Panc1 (cell line): ENCODE data around the gene CDH19. TPM values are rescaled to one million over a fixed set of nuclear protein-coding genes. Genes with fewer than 3 reads are reported as not detected.

Source experiments
- ATAC-seq: fragments of 200-7000 bp; cut with Tn5 transposase; 2 replicates; pipeline ENCODE4 v1.9.1; 2020; ENCODE audit warnings: mild to moderate bottlenecking, moderate library complexity
- BruUV-seq: library from RNA; stranded (reverse); fragments of 400-500 nt; replicated peaks from 2 replicates; lab custom pipeline; 2021; lab: Mats Ljungman, UMichigan
- CTCF ChIA-PET: fragments of 300-600 bp; sonication (Branson Sonifier 250); formaldehyde crosslinking; loops from one replicate; lab custom pipeline; 2022; ENCODE audit warnings: antibody characterized with exemption; lab: Charles Lee
- POLR2A ChIA-PET: fragments of 300-600 bp; sonication (Branson Sonifier 250); formaldehyde crosslinking; loops from one replicate; lab custom pipeline; 2022; ENCODE audit warnings: antibody characterized with exemption; lab: Charles Lee
- DNase-seq: peaks from one replicate; pipeline ENCODE4 v3.0.0-alpha.2; 2010; ENCODE audit warnings: low read depth, low spot score
- H3K27ac ChIP-seq: 2 replicates; pipeline ENCODE4 v1.5.1; 2011; ENCODE audit warnings: mild to moderate bottlenecking, low read length, inconsistent platforms
- H3K27me3 ChIP-seq: fragments of 200-500 bp; sonication (Bioruptor generic); 2 replicates; pipeline ENCODE4 v1.6.0; 2014; ENCODE audit warnings: low read length, inconsistent platforms; ENCODE audit not compliant: control insufficient read depth, insufficient read depth
- H3K36me3 ChIP-seq: fragments of 200-500 bp; sonication (Bioruptor generic); 2 replicates; pipeline ENCODE4 v1.5.1; 2014; ENCODE audit warnings: inconsistent platforms, mild to moderate bottlenecking, low read length, moderate library complexity; ENCODE audit not compliant: control insufficient read depth, insufficient read depth
- H3K4me1 ChIP-seq: 2 replicates; pipeline ENCODE4 v1.5.1; 2011; ENCODE audit warnings: inconsistent platforms, mild to moderate bottlenecking, low read length, moderate library complexity; ENCODE audit not compliant: control insufficient read depth, insufficient read depth
- H3K4me3 ChIP-seq, 2 experiments: 2 replicates each; pipeline ENCODE4 v1.5.1; 2011 to 2012; ENCODE audit warnings: low read depth in 2 of 2, low read length in 2 of 2, mild to moderate bottlenecking in 2 of 2, inconsistent platforms in 1 of 2, moderate library complexity in 1 of 2
- H3K9me3 ChIP-seq: fragments of 200-500 bp; sonication (Bioruptor generic); 2 replicates; pipeline ENCODE4 v1.5.1; 2014; ENCODE audit warnings: low read depth, mild to moderate bottlenecking, inconsistent platforms, low read length, moderate library complexity; ENCODE audit not compliant: control insufficient read depth, insufficient read depth
- CTCF ChIP-seq: fragments of 450-650 bp; IDR thresholded peaks from 2 replicates; pipeline ENCODE4 v1.5.1; 2017; ENCODE audit warnings: mild to moderate bottlenecking
- POLR2AphosphoS5 ChIP-seq: IDR thresholded peaks from 2 replicates; pipeline ENCODE4 v1.6.1; 2012; ENCODE audit warnings: mild to moderate bottlenecking, low read depth, low read length, moderate library complexity
- REST ChIP-seq, 2 experiments: IDR thresholded peaks; 2 replicates each; pipeline ENCODE4 v1.6.1; 2011 to 2012; ENCODE audit warnings: low read depth in 2 of 2, control low read depth in 1 of 2, low read length in 1 of 2, mild to moderate bottlenecking in 1 of 2, moderate library complexity in 1 of 2; ENCODE audit not compliant: insufficient read depth in 1 of 2
- SIN3A ChIP-seq: IDR thresholded peaks from 2 replicates; pipeline ENCODE4 v1.6.1; 2012; ENCODE audit warnings: low read depth, mild to moderate bottlenecking, low read length, moderate library complexity, borderline replicate concordance; ENCODE audit not compliant: insufficient read depth
- TCF7L2 ChIP-seq: IDR thresholded peaks from 2 replicates; pipeline ENCODE4 v1.6.1; 2011; ENCODE audit warnings: mild to moderate bottlenecking, low read depth, low read length, inconsistent platforms
- in situ Hi-C: cut with HindIII; loops from 2 replicates; pipeline ENCODE4 v1.10.0; 2016; ENCODE audit warnings: low sequenced_read_pairs, low pct_unique_long_range_greater_than_20kb
- intact Hi-C: fragments of 100-400 bp; cut with micrococcal nuclease; formaldehyde crosslinking; loops from one replicate; pipeline ENCODE4 v1.10.0; 2022; ENCODE audit not compliant: unreplicated experiment
- total RNA-seq: library from RNA; stranded (reverse); gene quantifications from one replicate; pipeline ENCODE4 v1.2.1, GENCODE V29; 2021; ENCODE audit not compliant: unreplicated experiment

CDH19 gene
- total RNA-seq, 1 experiment from 2014 or later: not detected

GRCh38 chr18:66632756-66633155 is 28.9 kb upstream of the CDH19 start:
- in situ Hi-C loops (no loop called here), intact Hi-C loops (no loop called here)
- H3K9me3 ChIP-seq: no peaks in the 10 kb centered on the region
- H3K27me3 ChIP-seq: no peaks in the 10 kb centered on the region
- DNase-seq: no peak
- no TSS peak for BruUV-seq
- no peaks in the 10 kb centered on the region for H3K36me3 ChIP-seq
- H3K4me1 ChIP-seq: no peaks in the 10 kb centered on the region
- POLR2A ChIA-PET: no interaction called here
- H3K27ac ChIP-seq: no peak overlapping the region
- CTCF ChIA-PET: no interaction called here
- no peak for ATAC-seq
- H3K4me3 ChIP-seq: no peak overlapping the region
- no peak for TF ChIP-seq REST (IDR thresholded peaks at IDR 0.05; ENCODE audit: insufficient read depth in 1 of 2, low read depth in 2 of 2, low read length in 1 of 2)
- no peak for TF ChIP-seq SIN3A
- no peak for TF ChIP-seq TCF7L2
- TF ChIP-seq CTCF: no peak
- TF ChIP-seq POLR2AphosphoS5: no peak

- intact Hi-C loops: no loop called here
- H3K4me3 ChIP-seq: no peak overlapping the region
- no TSS peak for BruUV-seq
- in situ Hi-C loops: no loop called here
- no peak for ATAC-seq
- ChIA-PET POLR2A (no interaction called here), CTCF (no interaction called here)
- H3K9me3 ChIP-seq: no peaks in the 10 kb centered on the region
- H3K4me1 ChIP-seq: no peaks in the 10 kb centered on the region
- TF ChIP-seq TCF7L2 (no peak), REST (IDR thresholded peaks at IDR 0.05; ENCODE audit: insufficient read depth in 1 of 2, low read depth in 2 of 2, low read length in 1 of 2) (no peak), SIN3A (no peak), POLR2AphosphoS5 (no peak), CTCF (no peak)
- no peak for DNase-seq
- H3K27ac ChIP-seq: no peak overlapping the region
- no peaks in the 10 kb centered on the region for H3K27me3 ChIP-seq
- H3K36me3 ChIP-seq: no peaks in the 10 kb centered on the region
Observed at GRCh38 chr18:66630831-66631230, 26.9 kb upstream of the CDH19 start.
